Fibroblast of pulmonary artery (primary cell): ENCODE measurements around the gene MYBPHL.

Experiments
- DNase-seq: peaks from one replicate; pipeline ENCODE4 v3.0.0-alpha.2; 2010; ENCODE audit warnings: low read depth
- H3K4me3 ChIP-seq: replicated peaks from 2 replicates; pipeline ENCODE4 v1.5.1; 2011; ENCODE audit warnings: low read depth, mild to moderate bottlenecking, control low read depth, low read length, moderate library complexity
- CTCF ChIP-seq: IDR thresholded peaks from 2 replicates; pipeline ENCODE4 v1.5.1; 2011; ENCODE audit warnings: mild to moderate bottlenecking, control low read depth, low read length, inconsistent platforms; ENCODE audit errors: missing control alignments

Gene MYBPHL

DNA sequence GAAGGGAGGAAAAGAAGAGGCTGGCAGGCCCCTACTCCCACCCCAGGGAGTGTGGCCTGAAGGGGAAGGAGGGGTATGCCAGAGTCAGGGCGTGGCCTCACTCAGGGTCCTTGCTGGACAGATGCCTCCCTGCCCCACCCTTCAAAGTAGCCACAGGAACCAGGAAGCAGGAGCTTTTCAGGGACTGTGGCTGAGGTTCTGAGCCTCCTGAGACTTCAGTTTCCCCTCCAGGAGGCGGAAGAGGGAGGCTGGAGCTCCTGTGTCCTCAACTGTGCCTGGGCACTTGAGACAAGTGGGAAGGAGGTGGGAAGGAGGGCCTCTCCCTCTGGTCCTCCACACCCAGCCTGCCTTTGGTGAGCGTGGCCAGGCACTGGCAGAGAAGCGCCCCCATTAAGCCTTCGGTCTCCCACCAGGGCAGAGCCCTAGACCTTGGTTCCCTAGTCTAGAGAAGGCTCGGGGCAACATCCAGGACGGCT lies 52.2 kb downstream of the MYBPHL start:
- no peak for DNase-seq
- no peak for TF ChIP-seq CTCF
- H3K4me3 ChIP-seq: no peak overlapping the region

DNA sequence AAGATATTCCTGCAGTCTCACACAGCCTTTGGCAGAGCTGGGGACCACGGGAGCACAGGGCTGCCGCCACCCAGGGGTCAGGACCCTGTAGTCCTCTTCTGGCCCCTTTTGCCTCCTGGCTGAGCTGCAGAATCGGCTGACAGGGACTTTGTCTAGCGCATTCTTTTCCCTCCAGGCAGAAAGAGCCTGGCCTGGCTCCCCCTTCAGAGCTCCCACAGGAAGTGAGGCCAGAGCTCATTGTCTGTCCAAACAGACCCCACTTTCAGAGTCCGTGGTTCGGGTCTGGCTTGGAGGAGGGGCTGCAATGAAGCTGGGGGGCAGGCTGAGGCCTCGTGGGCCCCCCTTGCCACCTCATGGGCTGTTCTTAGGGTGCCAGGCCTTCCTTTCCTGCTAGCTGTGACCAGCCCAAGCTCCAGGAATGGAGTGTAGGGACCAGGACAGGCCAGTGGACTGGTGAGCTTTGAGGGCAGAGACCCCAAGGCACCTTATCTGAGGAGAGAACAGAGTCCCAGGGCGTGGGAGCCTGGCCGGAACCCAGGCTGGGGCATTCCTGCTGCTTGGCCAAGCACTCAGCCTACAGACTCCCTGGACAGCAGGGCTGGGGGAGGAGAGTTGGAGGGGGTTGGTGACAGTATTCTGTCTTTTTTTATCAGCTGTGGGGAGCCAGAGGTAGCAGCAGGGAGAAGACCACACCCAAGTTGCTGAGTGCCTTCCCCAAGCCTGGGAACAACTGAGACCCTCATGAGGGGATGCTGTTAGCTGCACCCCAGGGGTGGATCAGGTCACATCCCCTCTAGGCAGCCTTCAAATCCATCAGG lies 52.8 kb downstream of the MYBPHL start:
- H3K4me3 ChIP-seq: no peak overlapping the region
- TF ChIP-seq CTCF: no peak
- no peak for DNase-seq

GRCh38 chr1:109252893-109253802 lies 53.7 kb downstream of the MYBPHL start:
- DNase-seq: no peak
- no peak overlapping the region for H3K4me3 ChIP-seq
- no peak for TF ChIP-seq CTCF

DNA sequence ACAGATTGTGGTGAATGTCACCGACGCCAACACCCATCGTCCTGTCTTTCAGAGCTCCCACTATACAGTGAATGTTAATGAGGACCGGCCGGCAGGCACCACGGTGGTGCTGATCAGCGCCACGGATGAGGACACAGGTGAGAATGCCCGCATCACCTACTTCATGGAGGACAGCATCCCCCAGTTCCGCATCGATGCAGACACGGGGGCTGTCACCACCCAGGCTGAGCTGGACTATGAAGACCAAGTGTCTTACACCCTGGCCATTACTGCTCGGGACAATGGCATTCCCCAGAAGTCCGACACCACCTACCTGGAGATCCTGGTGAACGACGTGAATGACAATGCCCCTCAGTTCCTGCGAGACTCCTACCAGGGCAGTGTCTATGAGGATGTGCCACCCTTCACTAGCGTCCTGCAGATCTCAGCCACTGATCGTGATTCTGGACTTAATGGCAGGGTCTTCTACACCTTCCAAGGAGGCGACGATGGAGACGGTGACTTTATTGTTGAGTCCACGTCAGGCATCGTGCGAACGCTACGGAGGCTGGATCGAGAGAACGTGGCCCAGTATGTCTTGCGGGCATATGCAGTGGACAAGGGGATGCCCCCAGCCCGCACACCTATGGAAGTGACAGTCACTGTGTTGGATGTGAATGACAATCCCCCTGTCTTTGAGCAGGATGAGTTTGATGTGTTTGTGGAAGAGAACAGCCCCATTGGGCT lies 54.5 kb downstream of the MYBPHL start:
- DNase-seq: no peak
- no peak for TF ChIP-seq CTCF
- no peak overlapping the region for H3K4me3 ChIP-seq

- no peak for DNase-seq
- TF ChIP-seq CTCF: no peak
- no peak overlapping the region for H3K4me3 ChIP-seq
These were observed 55.3 kb downstream of the MYBPHL start for GRCh38 chr1:109251277-109252166.
